GM23338 (cell line): ENCODE measurements around the gene FAM222A. TPM values are rescaled to one million over a fixed set of nuclear protein-coding genes. Genes with fewer than 3 reads are reported as not detected.

Experiments
- ATAC-seq: fragments of 200-7000 bp; cut with Tn5 transposase; 3 replicates; pipeline ENCODE4 v1.9.1; 2020
- DNase-seq: peaks from one replicate; pipeline ENCODE4 v3.0.0-alpha.2; 2015; ENCODE audit warnings: low spot score
- H2AFZ ChIP-seq: fragments of 200-600 bp; sonication (generic); 2 replicates; pipeline ENCODE4 v1.8.0; 2016; ENCODE audit warnings: antibody characterized with exemption, mild to moderate bottlenecking, moderate library complexity
- H3F3A ChIP-seq: fragments of 200-600 bp; sonication (generic); replicated peaks from 2 replicates; pipeline ENCODE4 v1.8.0; 2017; ENCODE audit warnings: antibody characterized with exemption, mixed run types, low read depth
- H3K27ac ChIP-seq: fragments of 200-600 bp; sonication (generic); 2 replicates; pipeline ENCODE4 v1.6.1; 2016; ENCODE audit warnings: low read depth
- H3K27me3 ChIP-seq: fragments of 200-600 bp; sonication (generic); 2 replicates; pipeline ENCODE4 v1.8.0; 2016; ENCODE audit warnings: mild to moderate bottlenecking, mixed run types, moderate library complexity; ENCODE audit not compliant: insufficient read depth
- H3K36me3 ChIP-seq: fragments of 200-600 bp; sonication (generic); 2 replicates; pipeline ENCODE4 v1.8.0; 2016; ENCODE audit warnings: mild to moderate bottlenecking; ENCODE audit not compliant: insufficient read depth
- H3K4me1 ChIP-seq: fragments of 200-600 bp; sonication (generic); 2 replicates; pipeline ENCODE4 v1.8.0; 2016; ENCODE audit warnings: mild to moderate bottlenecking, moderate library complexity; ENCODE audit not compliant: insufficient read depth
- H3K4me2 ChIP-seq: fragments of 200-600 bp; sonication (generic); 2 replicates; pipeline ENCODE4 v1.7.1; 2017; ENCODE audit warnings: mixed run types
- H3K4me3 ChIP-seq: fragments of 200-600 bp; sonication (generic); 2 replicates; pipeline ENCODE4 v1.6.1; 2016; ENCODE audit warnings: mixed run types
- H3K79me2 ChIP-seq: fragments of 200-600 bp; sonication (generic); replicated peaks from 2 replicates; pipeline ENCODE4 v1.8.0; 2017; ENCODE audit warnings: mild to moderate bottlenecking; ENCODE audit not compliant: insufficient read depth
- H3K9me2 ChIP-seq: fragments of 200-600 bp; sonication (generic); 2 replicates; pipeline ENCODE4 v1.8.0; 2017; ENCODE audit not compliant: insufficient read depth
- H4K20me1 ChIP-seq: fragments of 200-600 bp; sonication (generic); replicated peaks from 2 replicates; pipeline ENCODE4 v1.8.0; 2017; ENCODE audit warnings: mild to moderate bottlenecking; ENCODE audit not compliant: insufficient read depth
- H3K27ac Mint-ChIP-seq: 2 replicates; pipeline ENCODE4 v1.8.0; 2020; ENCODE audit warnings: inconsistent platforms, mild to moderate bottlenecking, moderate library complexity, mixed read lengths
- H3K27me3 Mint-ChIP-seq: 3 replicates; pipeline ENCODE4 v1.8.0; 2022; ENCODE audit warnings: low read depth, mild to moderate bottlenecking, moderate library complexity, mixed read lengths, inconsistent platforms; ENCODE audit not compliant: insufficient read depth, poor library complexity
- H3K36me3 Mint-ChIP-seq: 3 replicates; pipeline ENCODE4 v1.8.0; 2021; ENCODE audit warnings: low read depth, mild to moderate bottlenecking, inconsistent platforms, moderate library complexity, mixed read lengths
- H3K4me1 Mint-ChIP-seq: 3 replicates; pipeline ENCODE4 v1.8.0; 2020; ENCODE audit warnings: mild to moderate bottlenecking, inconsistent platforms, mixed read lengths
- H3K4me3 Mint-ChIP-seq: 3 replicates; pipeline ENCODE4 v1.8.0; 2021; ENCODE audit warnings: moderate library complexity, mild to moderate bottlenecking, inconsistent platforms, mixed read lengths
- H3K9me3 Mint-ChIP-seq: 3 replicates; pipeline ENCODE4 v1.8.0; 2020; ENCODE audit warnings: moderate library complexity, mild to moderate bottlenecking, inconsistent platforms, mixed read lengths
- CREB1 ChIP-seq: fragments of 250-450 bp; sonication (Bioruptor Pico); IDR thresholded peaks from 2 replicates; pipeline ENCODE4 v1.5.0; 2020; ENCODE audit warnings: low read depth, mild to moderate bottlenecking, moderate library complexity
- CTCF ChIP-seq, 2 experiments: fragments of 200-600 bp in 1 of 2; sonication (generic) in 1 of 2; conservative IDR thresholded peaks; 2 replicates each; pipeline versions ENCODE4 v1.5.1 to v1.6.1; 2016 to 2017; ENCODE audit warnings: antibody characterized with exemption in 2 of 2, low read depth in 2 of 2, mild to moderate bottlenecking in 2 of 2, moderate library complexity in 1 of 2
- ETS1 ChIP-seq: IDR thresholded peaks from 2 replicates; pipeline ENCODE4 v1.6.1; 2016; ENCODE audit warnings: antibody characterized with exemption
- EZH2 ChIP-seq: fragments of 200-600 bp; sonication (generic); IDR thresholded peaks from one replicate; pipeline ENCODE4 v1.8.0; 2017; ENCODE audit warnings: antibody characterized with exemption, mild to moderate bottlenecking, low read depth; ENCODE audit not compliant: unreplicated experiment
- EZH2phosphoT487 ChIP-seq: fragments of 200-600 bp; sonication (generic); IDR thresholded peaks from one replicate; pipeline ENCODE4 v1.8.1; 2018; ENCODE audit warnings: antibody characterized with exemption; ENCODE audit not compliant: unreplicated experiment
- JUNB ChIP-seq: IDR thresholded peaks from one replicate; pipeline ENCODE4 v1.6.1; 2016; ENCODE audit warnings: antibody characterized with exemption; ENCODE audit not compliant: unreplicated experiment
- NANOG ChIP-seq: IDR thresholded peaks from 2 replicates; pipeline ENCODE4 v1.6.1; 2016; ENCODE audit warnings: antibody characterized with exemption, borderline replicate concordance
- POLR2AphosphoS5 ChIP-seq: IDR thresholded peaks from 2 replicates; pipeline ENCODE4 v1.6.1; 2016; ENCODE audit warnings: antibody characterized with exemption, low read depth
- REST ChIP-seq: IDR thresholded peaks from one replicate; pipeline ENCODE4 v1.6.1; 2018; ENCODE audit warnings: antibody characterized with exemption; ENCODE audit not compliant: unreplicated experiment
- STAT1 ChIP-seq: IDR thresholded peaks from one replicate; pipeline ENCODE4 v1.6.1; 2016; ENCODE audit warnings: antibody characterized with exemption; ENCODE audit not compliant: unreplicated experiment
- ZNF114 ChIP-seq: fragments of 250-450 bp; sonication (Bioruptor Pico); IDR thresholded peaks from 2 replicates; pipeline ENCODE4 v1.5.0; 2020; ENCODE audit warnings: mild to moderate bottlenecking, moderate library complexity
- ZNF331 ChIP-seq: fragments of 250-450 bp; sonication (Bioruptor Pico); IDR thresholded peaks from 2 replicates; pipeline ENCODE4 v1.5.0; 2020; ENCODE audit warnings: low read depth, mild to moderate bottlenecking, moderate library complexity
- ZNF462 ChIP-seq: fragments of 250-450 bp; sonication (Bioruptor Pico); IDR thresholded peaks from 2 replicates; pipeline ENCODE4 v1.5.0; 2020; ENCODE audit warnings: mild to moderate bottlenecking, moderate library complexity
- polyA plus RNA-seq: library from polyadenylated mRNA; unstranded; fragments of >200 nt; fragmentation: Nextera tagmentation; extraction: Ambion mirVana; gene quantifications from 2 replicates; pipeline ENCODE4 v1.2.1, GENCODE V29; 2016
- total RNA-seq: library from RNA; depleted of rRNA; stranded (reverse); fragments of >200 nt; shearing (Covaris generic); gene quantifications from 2 replicates; pipeline ENCODE4 v1.2.3, GENCODE V29; 2014

The FAM222A gene
- total and polyA plus RNA-seq, 2 experiments from 2014 or later = 0.78 to 2.1 TPM

DNA sequence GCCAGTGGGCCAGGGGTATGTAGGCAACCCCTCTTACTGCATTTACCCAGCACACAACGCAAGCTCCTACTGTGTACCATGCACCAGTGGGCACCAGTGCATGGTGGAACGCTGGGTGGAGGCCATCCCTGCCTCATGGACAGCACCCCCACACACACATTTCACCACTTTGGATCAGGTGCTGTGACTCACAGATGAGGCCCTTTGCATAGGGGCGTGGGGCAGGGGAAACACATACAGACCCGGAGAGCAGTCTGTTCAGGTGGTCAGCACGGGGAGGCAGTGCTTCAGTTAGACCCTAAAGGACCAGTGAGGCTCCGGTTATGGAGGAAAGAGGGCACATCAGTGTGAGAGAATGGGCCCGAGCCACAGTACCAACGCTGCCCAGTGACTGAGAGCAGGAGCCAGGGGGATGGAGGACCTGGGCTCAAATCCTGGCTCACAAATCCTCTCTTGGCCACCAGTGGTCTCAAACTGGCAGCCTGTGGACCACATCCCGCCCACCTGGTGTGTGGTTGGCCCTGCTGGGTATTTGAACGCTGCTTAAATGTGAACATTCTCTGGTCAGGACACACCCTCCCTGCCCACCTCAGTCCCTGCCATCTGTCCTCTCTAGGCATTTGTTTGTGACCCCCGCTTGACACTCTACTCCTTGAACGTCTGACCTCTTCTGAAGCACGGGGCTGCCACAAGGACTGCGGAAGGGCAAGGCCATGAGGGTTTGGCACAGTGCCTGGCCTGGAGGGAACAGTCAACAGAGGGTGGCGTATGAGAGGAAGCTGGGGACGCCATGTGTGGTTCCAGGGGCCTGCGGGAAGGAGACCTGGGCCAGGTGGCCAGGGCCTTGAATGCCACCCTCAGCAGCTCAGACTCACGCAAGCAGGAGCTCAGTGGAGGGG is 46.7 kb downstream of the FAM222A start:
- Histone ChIP-seq H4K20me1 (no peaks in the 10 kb centered on the region), H3K79me2 (no peaks in the 10 kb centered on the region), H3K4me1 (peaks cover 7% of the 10 kb centered on the region; the same call in 1 of the 2 replicates), H3F3A (no peaks in the 10 kb centered on the region), H3K9me2 (no peaks in the 10 kb centered on the region), H3K27ac (no peak overlapping the region), H3K4me3 (no peak overlapping the region), H3K4me2 (no peak overlapping the region), H3K36me3 (no peaks in the 10 kb centered on the region), H2AFZ (no peak overlapping the region), H3K27me3 (no peaks in the 10 kb centered on the region)
- Mint-ChIP-seq H3K36me3 (no peaks in the 10 kb centered on the region; the same call in 2 of the 3 replicates), H3K9me3 (peaks cover 12% of the 10 kb centered on the region; the same call in 2 of the 3 replicates), H3K27me3 (peaks cover 13% of the 10 kb centered on the region), H3K27ac (peak overlapping the region; percentile 65; the same call in 1 of the 2 replicates), H3K4me1 (peaks cover 20% of the 10 kb centered on the region), H3K4me3 (no peak overlapping the region)
- DNase-seq = no peak
- TF ChIP-seq ZNF114 (no peak), REST (no peak), STAT1 (no peak), CTCF (conservative IDR thresholded peaks at IDR 0.05; ENCODE audit: low read depth in 2 of 2) (no peak), POLR2AphosphoS5 (no peak), JUNB (no peak), EZH2 (no peak), CREB1 (CRISPR knock-in tag) (no peak), ETS1 (no peak), NANOG (no peak), EZH2phosphoT487 (no peak), ZNF462 (CRISPR knock-in tag) (no peak), ZNF331 (CRISPR knock-in tag) (no peak)
- ATAC-seq = no peak
